Measurements from ENCODE around the gene PLVAP.

The PLVAP gene

GRCh38 chr19:17333611-17334413, 43.3 kb downstream of the PLVAP start:
- DNase-seq (ENCODE audit: low spot score) = peak; percentile 43

GRCh38 chr19:17332677-17333581, 44.2 kb downstream of the PLVAP start:
- DNase-seq (ENCODE audit: low spot score) = peak; percentile 6

DNA sequence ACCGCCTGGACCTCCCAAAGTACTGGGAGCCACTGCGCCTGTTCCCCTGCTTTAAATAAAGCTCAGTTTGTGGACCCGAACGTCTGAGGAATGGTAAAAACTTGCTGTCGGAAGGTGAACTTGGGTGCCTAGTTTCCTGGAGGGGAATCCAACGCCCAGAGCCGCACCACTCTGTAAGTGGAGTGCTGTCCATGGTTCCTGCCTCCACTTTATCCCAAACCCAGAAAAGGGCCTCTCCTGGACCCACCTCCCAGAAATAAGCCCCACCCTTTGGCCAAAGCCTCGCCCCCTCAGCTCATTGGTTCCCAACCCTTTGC, 44.8 kb downstream of the PLVAP start:
- DNase-seq (ENCODE audit: low spot score) = no peak

- no peak for DNase-seq (ENCODE audit: low spot score)
These were observed 46.0 kb downstream of the PLVAP start for GRCh38 chr19:17331045-17331558.

DNA sequence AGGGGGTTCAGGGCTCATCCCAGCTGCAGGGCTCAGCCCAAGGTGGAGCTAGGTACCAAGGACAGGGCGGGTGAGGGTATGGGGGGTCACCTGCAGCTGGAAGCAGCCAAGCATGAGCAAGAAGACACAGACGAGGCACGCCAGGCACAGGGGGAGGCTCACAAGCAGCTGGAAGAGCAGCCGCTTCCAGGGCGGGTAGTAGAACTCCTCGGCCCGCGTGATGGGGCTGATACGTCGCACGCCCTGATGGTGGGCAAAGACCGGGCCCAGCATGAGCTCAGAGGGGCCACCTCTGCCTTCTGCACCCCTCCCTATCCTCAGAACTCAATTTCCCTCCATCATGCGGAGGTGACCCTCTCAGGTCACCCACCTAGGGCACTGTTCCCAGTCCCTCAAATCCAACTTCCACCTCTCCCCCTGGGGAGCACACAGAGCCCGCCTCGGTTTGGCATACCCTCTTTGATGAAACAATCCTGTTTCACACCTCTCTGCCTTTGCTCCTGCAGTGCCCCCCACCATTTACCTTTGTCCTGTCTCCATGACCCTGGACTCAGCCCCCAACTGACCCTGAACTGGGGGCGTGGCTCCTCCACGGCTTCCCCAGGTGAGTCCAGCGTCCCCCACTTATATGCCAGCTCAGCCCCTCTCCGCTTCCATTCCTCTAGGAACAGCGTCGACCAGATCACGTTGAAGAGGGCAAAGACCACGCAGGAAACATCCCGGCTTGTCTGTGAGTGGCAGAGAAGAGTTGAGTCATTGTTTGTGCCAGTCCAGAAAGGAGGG, 46.7 kb downstream of the PLVAP start:
- no peak for DNase-seq (ENCODE audit: low spot score)

DNA sequence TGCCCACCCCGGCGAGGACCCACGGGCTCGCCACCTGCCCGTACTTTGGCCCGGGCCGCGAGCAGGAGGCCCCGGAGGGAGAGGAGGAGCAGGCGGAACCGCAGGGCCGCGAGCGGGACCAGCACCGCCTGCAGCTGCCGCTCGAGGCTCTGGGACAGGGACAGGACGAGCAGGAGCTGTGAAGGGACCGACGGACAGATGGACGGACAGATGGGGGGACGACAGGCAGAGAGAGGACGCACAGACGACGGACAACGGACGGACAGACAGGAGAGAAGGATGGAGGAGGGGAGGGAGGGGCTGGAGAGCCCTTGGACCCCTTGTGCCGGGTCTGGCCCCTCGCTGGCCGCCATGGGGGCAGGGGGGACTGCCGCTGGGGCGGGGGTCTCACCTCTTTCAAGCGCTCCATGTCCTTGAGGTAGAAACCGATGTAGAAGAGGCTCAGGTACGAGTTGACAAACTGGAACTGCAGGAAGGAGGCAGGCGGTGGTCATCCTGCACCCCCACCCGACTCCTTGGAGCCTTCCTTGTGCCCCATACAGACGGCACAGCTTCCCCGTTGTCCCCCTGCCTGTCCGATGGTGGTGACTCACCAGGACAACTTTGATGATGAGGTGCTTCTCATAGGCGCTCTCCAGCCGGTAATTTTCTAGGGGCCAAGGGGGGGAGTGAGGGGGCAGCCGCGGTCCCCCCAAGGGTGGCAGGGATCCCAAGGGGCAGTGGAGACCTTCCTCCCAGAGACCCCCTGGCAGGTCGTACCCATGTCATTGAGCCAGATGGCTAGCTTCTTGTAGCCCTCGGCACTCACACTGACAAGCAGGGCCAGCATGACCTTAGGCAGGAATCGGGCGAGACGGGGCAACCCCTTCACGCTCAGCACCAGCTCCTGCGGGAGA, 47.5 kb downstream of the PLVAP start:
- no peak for DNase-seq (ENCODE audit: low spot score)

- no peak for DNase-seq (ENCODE audit: low spot score)
These were observed 48.4 kb downstream of the PLVAP start for GRCh38 chr19:17328517-17329365.

GRCh38 chr19:17327654-17328516, 49.3 kb downstream of the PLVAP start:
- no peak for DNase-seq (ENCODE audit: low spot score)

DNA sequence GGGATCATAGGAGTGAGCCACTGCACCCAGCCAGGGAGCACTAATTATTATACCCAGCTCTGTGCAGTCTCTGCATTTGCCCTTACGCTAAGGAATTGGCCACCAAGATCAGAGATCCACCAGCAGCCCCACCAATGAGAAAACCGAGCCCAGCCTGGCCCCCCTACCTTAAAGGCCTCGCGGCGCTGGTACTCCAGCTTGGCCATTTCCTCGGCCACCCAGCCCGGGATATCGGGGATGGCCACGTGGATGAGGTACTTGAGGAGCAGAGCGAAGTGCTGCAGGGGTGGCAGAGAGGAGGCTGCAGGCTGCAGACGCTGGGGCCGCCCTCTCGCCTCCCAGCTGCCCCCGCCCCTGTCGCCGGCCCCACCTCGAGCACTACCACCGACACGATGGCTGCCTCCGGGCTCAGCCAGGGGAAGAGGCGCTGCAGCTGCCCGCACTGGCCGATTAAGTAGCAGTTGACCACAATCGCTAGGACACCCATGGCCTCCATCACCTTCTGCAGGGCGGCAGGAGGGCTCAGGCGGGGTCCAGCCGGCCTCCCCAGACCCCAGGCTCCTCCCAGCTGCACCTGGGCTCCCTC, 50.0 kb downstream of the PLVAP start:
- DNase-seq (ENCODE audit: low spot score) = no peak

- DNase-seq (ENCODE audit: low spot score) = no peak
These were observed 50.6 kb downstream of the PLVAP start for GRCh38 chr19:17326595-17326966.

DNA sequence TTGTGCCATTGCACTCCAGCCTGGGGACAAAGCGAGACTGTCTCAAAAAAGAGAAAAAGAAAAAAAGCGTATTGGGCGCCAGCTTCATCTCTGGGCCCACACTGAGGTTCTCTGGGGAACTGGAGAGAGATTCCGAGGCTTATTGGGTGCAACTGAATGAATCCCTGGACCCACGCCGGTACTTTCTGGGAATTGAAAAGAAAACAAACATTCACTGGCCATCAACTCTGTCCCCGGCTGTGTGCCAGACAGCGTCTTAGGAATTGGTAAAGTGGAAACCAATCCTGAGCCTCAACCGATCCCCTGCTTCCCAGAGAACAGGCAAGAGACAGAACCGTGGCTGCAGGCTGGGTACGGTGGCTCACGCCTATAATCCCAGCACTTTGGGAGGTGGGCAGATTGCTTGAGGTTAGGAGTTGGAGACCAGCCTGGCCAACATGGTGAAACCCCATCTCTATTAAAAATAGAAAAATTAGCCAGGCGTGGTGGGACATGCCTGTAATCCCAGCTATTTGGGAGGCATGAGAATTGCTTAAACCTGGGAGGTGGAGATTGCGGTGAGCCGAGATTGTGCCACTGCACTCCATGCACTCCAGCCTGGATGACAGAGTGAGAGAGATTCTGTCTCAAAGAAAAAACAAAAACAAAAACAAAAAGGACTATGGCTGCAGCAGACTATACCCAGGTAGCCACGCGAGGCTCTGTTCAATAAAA, 51.1 kb downstream of the PLVAP start:
- no peak for DNase-seq (ENCODE audit: low spot score)

GRCh38 chr19:17325133-17325532, 52.0 kb downstream of the PLVAP start:
- DNase-seq (ENCODE audit: low spot score) = no peak

- no peak for DNase-seq (ENCODE audit: low spot score)
These were observed 52.6 kb downstream of the PLVAP start for GRCh38 chr19:17324357-17325114.

GRCh38 chr19:17323964-17324332, 53.2 kb downstream of the PLVAP start:
- no peak for DNase-seq (ENCODE audit: low spot score)

- no peak for DNase-seq (ENCODE audit: low spot score)
These were observed 53.7 kb downstream of the PLVAP start for GRCh38 chr19:17323300-17323963.

- DNase-seq (ENCODE audit: low spot score) = no peak
These were observed 54.3 kb downstream of the PLVAP start for GRCh38 chr19:17322854-17323253.

Measured in LoVo (cell line).